Lower leg skin (tissue), 4 donors: Measurements from ENCODE around the gene FXYD5. TPM values are rescaled to one million over a fixed set of nuclear protein-coding genes. Genes with fewer than 3 reads are reported as not detected.

ENCODE experiments used
- DNase-seq, 2 donors: peaks; one replicate each; pipeline ENCODE4 v3.0.0-alpha.2; 2019; ENCODE audit warnings: low spot score in 2 of 2
- H3K4me3 ChIP-seq: fragments of 200-600 bp; sonication (generic); 2 replicates; pipeline ENCODE4 v1.5.1; 2017; ENCODE audit warnings: mild to moderate bottlenecking, low read depth; ENCODE audit not compliant: poor library complexity, severe bottlenecking
- POLR2A ChIP-seq, 2 donors: fragments of 450-650 bp; IDR thresholded peaks; one replicate each; pipeline ENCODE4 v1.6.1; 2016 to 2017; ENCODE audit warnings: antibody characterized with exemption in 2 of 2, mild to moderate bottlenecking in 1 of 2, moderate library complexity in 1 of 2
- WGBS, 2 donors: methylation state at CpG; one replicate each; pipeline ENCODE4 v1.1.5; 2018; 5-methylcytosine and 5-hydroxymethylcytosine counted together
- intact Hi-C: fragments of 100-400 bp; cut with DNase I; formaldehyde crosslinking; loops from one replicate; pipeline ENCODE4 v1.15.0; 2023; ENCODE audit warnings: low total_unique reads
- total RNA-seq, 4 donors: library from RNA; depleted of rRNA; stranded (reverse); fragments of >200 nt; gene quantifications; one replicate each; pipeline ENCODE4 v1.1.0, GENCODE V29; 2016
- TF ChIP-seq, protein P1 (sequence below), 3 donors: fragments of 450-650 bp; IDR thresholded peaks; one replicate each; pipeline ENCODE4 v1.5.1; 2016; ENCODE audit warnings: antibody characterized with exemption in 3 of 3, mild to moderate bottlenecking in 3 of 3, moderate library complexity in 2 of 3

Gene FXYD5
- 10 to 100 TPM; 41.4 to 59.8 (median 57.7) TPM for total RNA-seq

- intact Hi-C loops, result no loop called here
- H3K4me3 ChIP-seq, result peak within 1 kb of the TSS; percentile 49
- TF ChIP-seq, protein P1, sequence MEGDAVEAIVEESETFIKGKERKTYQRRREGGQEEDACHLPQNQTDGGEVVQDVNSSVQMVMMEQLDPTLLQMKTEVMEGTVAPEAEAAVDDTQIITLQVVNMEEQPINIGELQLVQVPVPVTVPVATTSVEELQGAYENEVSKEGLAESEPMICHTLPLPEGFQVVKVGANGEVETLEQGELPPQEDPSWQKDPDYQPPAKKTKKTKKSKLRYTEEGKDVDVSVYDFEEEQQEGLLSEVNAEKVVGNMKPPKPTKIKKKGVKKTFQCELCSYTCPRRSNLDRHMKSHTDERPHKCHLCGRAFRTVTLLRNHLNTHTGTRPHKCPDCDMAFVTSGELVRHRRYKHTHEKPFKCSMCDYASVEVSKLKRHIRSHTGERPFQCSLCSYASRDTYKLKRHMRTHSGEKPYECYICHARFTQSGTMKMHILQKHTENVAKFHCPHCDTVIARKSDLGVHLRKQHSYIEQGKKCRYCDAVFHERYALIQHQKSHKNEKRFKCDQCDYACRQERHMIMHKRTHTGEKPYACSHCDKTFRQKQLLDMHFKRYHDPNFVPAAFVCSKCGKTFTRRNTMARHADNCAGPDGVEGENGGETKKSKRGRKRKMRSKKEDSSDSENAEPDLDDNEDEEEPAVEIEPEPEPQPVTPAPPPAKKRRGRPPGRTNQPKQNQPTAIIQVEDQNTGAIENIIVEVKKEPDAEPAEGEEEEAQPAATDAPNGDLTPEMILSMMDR (IDR thresholded peaks at IDR 0.05), result no peak
- TF ChIP-seq POLR2A (IDR thresholded peaks at IDR 0.05), result no peak
- 0% methylated on average over 47 to 49 of the region's 49 CpGs for WGBS, 2 donors
- peak; percentile 63 to 95 for DNase-seq
These were observed at the start of gene FXYD5 for GRCh38 chr19:35154525-35155406. FXYD5 (plus strand) TSS chr19:35154735; CDS start chr19:35155551, 816 bp downstream.

- WGBS, 2 donors, result 88 to 90% methylated on average over 6 of the region's 6 CpGs
- no peak for DNase-seq
- TF ChIP-seq, protein P1 (IDR thresholded peaks at IDR 0.05), result no peak
- no peak for TF ChIP-seq POLR2A (IDR thresholded peaks at IDR 0.05)
- H3K4me3 ChIP-seq, result no peak overlapping the region
- intact Hi-C loops, result no loop called here
These were observed 49.5 kb upstream of the FXYD5 start for GRCh38 chr19:35105047-35105410.

DNA sequence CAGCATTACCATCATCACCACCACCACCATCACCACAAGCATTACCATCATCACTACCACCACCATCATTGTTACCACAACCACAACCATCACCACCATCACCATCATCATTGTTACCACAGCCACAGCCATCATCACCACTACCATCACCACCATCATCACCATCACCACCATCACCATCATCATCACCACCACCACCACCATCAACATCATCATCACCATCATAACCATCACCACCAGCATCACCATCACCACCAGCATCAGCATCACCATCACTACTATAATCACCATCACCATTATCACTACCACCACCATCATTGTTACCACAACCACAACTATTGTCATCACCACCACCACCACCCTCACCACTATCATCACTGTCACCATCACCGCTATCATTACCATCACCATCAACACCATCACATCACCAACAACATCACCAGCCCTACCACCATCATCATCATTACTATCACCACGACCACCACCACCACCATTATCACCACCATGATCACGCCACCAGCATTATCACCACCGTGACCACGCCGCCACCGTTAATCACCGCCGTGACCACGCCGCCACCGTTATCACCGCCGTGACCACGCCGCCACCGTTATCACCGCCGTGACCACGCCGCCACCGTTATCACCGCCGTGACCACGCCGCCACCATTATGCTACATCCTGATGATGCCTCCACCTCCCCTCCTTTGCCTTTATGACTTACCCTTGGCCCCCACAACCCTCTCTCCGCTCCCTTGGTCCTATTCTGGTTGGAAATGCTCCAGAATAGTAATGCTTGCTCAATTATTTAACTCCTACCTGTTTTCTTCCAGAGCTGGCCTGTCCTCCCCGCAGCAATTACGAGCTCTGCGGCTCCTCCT lies 48.9 kb upstream of the FXYD5 start:
- H3K4me3 ChIP-seq, result no peak overlapping the region
- TF ChIP-seq, protein P1 (IDR thresholded peaks at IDR 0.05), result no peak
- no peak for TF ChIP-seq POLR2A (IDR thresholded peaks at IDR 0.05)
- whole genome bisulfite sequencing, 2 donors, result 83 to 88% methylated on average over 30 of the region's 30 CpGs
- DNase-seq, result no peak
- intact Hi-C loops, result no loop called here

GRCh38 chr19:35106291-35106583 lies 48.3 kb upstream of the FXYD5 start:
- DNase-seq, result no peak
- no peak overlapping the region for H3K4me3 ChIP-seq
- intact Hi-C loops, result no loop called here
- 90% methylated on average over 9 of the region's 9 CpGs for WGBS, 2 donors
- no peak for TF ChIP-seq POLR2A (IDR thresholded peaks at IDR 0.05)
- TF ChIP-seq, protein P1 (IDR thresholded peaks at IDR 0.05), result no peak

DNA sequence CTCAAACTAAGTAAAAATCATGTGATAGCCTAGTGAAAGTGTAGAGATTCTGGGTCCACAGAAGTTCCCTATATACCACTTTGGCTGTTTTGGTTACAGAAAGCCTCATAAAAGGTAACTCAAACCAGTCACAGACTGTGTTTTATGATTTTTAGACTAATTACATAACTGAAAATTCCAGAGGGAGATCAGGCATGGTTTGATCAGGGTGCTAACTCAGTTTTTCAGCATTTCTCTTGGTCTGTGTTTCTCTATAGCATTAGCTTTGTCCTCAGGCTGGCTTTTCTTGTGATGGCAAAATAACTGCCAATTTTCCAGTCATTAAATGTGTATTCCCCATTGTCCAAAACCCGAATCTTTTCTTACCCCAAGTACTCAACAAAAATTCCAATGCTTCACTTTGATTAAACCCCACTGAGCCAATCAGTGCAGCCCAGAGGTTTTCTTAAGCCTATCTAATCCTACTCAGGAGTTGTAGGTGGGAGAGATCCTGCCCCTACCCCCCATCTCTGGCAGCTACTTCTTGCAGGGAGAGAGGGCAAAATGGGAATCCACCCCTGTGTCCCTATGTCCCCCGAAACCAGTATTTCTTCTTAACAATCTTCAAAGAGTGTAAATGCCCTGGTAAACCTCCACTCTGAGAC lies 47.5 kb upstream of the FXYD5 start:
- no peak overlapping the region for H3K4me3 ChIP-seq
- intact Hi-C loops, result no loop called here
- TF ChIP-seq, protein P1 (IDR thresholded peaks at IDR 0.05), result no peak
- no peak for TF ChIP-seq POLR2A (IDR thresholded peaks at IDR 0.05)
- 65 to 78% methylated on average over 1 of the region's 2 CpGs for WGBS, 2 donors
- no peak for DNase-seq
